GM21529 (cell line): ENCODE measurements around the gene SVOPL.
"Not testable (repeated sequence)": the region's sequence is repeated elsewhere in the genome, so short reads cannot be mapped to it uniquely, and the experiment has no call there.

Experiments
- ATAC-seq: cut with Tn5 transposase; IDR thresholded peaks from one replicate; pipeline ENCODE4 v1.9.1; 2021; ENCODE audit not compliant: unreplicated experiment

Gene SVOPL

DNA sequence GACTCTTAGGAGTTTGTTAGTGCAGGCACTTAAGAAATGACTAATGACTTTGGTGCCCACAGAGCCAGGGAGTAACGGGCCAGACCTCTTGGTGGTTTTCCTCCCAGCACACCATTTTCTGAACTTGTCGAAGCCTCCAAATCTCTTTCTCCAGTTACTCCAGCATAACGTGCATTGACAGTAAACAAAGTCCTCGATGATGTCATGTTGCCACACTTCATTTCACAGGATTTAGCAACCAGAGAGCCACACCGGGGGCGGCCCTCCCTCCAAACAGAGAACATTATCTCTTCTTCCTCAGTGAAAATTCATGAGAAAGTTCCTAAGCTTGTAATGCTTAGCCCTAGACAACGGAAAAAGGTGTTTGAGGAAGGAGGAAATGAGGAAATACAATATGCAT, 4.0 kb upstream of the SVOPL start:
- no peak for ATAC-seq

DNA sequence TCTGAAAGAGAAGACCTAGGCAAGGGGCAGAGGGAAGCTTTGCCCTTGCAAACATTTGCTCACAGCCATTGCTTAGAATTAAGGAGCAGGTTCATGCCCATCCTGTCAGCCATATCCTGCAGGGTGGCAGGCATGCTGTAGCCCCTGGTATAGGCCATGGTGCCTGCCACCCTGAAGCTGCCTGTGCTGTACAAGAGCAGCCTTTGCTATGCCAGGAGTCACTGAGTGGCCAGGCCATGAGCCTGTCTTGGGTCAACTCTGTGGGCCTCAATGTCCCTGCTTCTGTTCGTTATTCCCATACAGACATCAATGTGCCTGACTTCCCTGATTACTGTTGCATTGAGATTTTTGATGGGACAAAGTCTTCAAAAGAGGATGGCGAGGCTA, 368 bp upstream of the SVOPL start:
- no peak for ATAC-seq

DNA sequence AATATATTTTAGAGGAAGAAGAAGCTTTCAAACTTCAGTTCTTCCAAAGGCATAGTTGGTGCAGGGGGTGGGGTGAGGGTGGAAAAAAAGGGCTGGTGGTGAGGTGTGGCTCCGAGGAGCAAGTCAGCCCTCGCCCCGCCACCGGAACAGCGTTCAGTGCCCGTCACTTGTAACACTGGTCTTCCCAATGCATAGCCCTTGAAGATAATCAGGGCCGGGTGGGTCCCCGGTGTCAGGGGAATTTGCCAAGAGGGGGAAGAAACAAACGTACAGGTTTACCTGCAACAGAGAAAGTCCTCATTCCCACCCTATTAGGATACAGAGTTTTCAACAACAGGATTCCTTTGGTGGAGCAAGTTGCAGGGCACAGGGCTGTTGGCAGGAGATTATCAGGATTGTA, 1.5 kb downstream of the SVOPL start:
- ATAC-seq: no peak

DNA sequence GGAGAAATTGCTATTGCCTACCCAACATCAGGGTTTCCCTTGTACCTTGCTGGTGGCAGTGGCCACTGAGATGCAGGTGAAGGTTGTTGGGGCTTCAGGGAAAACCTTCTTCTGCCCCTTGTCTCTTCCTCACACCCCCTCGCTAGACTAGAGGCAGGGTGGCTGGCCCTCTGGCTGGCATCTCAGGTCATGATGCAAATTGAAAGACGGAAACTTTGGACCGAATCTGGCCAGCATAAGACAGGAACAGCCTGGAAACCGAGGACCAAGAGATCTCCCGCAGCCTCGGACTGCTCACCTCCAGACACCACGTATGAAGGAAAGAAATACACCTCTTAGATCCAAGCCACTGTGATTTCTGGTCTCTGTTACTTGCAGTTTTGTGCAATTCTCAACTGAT, 2.9 kb downstream of the SVOPL start:
- no peak for ATAC-seq

DNA sequence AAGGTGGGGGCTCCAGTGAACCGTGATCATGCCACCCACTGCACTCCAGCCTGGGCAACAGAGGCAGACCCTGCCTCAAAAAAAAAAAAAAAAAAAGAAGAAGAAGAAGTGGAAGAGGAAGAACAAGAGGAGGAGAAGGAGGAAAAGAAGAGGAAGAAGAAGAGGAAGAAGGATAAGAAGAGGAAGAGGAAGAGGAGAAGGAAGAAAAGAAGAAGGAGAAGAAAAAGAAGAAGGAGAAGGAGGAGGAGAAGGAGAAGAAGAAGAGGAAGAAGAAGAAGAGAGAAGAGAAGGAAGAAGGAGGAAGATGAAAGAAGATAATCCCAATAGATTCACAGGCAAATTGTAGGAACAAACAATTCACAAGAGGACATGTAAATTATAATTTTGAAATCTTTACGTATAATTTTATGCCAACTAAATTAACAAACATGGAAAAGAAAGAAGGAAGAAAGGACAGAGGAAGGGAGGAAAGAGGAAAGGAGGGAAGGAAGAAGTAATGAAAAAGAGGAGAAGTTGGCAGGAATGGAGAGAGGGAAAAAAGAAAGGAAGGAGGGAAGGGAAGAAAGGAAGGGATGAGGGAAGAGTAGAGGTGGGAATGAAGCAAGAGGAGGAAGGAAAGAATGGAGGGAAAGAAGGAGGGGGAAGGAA, 3.5 kb downstream of the SVOPL start:
- no peak for ATAC-seq

DNA sequence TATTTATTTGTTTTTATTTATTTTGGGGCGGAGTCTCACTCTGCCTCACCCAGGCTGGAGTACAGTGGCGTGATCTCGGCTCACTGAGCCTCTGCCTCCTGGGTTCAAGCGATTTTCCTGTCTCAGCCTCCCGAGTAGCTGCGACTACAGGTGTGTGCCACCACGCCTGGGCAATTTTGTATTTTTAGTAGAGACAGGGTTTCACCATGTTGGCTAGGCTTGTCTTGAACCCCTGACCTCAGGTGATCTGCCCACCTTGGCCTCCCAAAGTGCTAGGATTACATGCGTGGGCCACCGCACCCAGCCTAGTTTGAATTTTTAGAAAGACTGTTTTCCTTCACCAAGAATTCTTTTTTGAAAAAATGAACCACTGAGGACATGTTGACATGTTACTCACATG, 5.4 kb downstream of the SVOPL start:
- not testable (repeated sequence) for ATAC-seq

DNA sequence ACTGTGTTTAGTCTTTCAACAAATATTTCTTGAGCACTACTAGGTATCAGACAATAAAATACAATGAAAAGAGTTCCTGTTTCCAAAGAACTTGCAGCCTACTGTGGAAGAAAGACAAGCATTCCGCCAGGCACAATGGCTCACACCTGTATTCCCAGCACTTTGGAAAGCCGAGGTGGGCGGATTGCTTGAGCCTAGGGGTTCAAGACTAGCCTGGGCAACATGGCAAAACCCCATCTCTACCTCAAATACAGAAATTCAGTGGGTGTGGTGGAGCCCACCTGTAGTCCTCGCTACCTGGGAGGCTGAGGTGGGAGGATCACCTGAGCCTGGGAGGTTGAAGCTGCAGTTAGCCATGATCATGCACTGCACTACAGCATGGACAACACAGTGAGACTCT, 6.1 kb downstream of the SVOPL start:
- no peak for ATAC-seq

DNA sequence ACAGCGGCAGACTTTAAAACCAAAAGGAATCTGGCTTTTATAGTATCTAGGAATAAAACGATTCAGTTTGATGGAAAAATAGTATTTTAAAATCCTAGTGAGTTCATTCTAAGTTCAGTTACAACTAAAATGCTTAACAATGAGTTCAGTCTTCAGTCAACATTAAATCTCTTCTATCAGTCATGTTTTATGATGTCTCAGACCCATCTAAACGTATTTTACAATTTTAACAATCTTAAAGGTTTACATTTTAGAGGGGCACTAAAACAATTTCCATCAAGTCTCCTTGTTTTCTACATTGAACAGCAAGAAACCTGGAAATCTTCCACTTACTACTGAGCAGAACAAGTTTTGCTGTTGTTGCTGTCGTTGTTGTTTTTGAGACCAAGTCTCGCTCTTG, 10.0 kb downstream of the SVOPL start:
- no peak for ATAC-seq

DNA sequence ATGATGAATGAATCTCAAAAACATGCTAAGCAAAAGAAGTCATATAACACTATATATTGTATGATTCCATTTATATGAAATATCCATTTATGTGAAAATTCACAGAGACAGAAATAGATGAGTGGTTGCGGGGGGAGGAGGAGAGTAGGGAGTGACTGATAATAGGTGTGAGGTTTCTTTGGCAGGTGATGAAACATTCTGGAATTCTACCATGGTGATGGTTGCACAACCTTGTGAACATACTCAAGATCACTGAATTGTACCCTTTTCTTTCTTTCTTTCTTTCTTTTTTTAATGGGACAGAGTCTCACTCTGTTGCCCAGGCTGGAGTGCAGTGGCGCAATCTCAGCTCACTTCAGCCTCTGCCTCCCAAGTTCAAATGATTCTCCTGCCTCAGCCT, 10.7 kb downstream of the SVOPL start:
- ATAC-seq: no peak

DNA sequence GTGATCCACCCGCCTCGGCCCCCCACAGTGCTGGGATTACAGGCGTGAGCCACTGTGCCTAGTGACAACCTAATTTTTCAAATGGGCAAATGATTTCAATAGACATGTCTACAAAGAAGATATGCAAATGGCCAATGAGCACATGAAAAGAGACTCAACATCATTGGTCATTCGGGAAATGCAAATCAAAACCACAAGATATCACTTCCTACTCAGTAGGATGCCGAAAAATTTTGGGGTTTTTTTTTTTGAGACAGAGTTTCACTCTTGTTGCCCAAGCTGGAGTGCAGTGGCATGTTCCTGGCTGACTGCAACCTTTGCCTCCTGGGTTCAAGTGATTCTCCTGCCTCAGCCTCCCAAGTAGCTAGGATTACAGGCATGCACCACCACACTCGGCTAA, 13.1 kb downstream of the SVOPL start:
- ATAC-seq: not testable (repeated sequence)

DNA sequence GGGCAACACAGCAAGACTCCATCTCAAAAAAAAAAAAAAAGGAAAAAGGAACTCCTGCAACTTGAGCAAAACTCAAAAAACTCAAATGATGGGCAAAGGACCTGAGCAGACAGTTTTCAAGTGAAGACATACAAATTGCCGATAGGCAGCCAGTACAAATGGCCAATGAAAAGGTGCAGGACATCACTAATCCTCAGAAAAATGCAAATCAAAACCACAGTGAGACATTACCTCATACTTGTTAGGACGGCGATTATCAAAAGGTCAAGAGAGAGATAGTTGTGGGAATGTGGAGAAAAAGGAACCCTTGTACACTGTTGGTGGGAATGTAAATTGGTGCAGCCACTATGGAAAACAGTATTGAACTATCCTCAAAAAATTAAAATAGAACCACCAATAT, 16.8 kb downstream of the SVOPL start:
- ATAC-seq: no peak

DNA sequence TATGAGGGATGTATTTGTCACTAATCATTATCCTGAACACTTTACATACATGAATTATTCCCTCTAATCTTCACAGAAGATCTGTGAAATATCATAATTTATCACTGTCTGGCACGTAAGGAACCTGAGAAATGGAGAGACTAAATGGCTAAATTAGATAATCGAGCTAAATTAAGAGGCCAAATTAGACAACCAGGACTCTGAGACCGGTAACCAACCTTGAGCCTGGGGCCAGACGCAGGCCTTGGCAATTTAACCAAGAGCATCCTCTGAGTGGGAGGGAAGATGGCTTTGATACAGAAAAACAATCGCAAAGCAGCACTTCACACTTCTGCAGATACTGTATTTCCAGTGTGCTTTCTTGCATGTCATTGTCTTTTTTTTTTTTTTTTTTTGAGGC, 21.4 kb downstream of the SVOPL start:
- ATAC-seq: no peak

DNA sequence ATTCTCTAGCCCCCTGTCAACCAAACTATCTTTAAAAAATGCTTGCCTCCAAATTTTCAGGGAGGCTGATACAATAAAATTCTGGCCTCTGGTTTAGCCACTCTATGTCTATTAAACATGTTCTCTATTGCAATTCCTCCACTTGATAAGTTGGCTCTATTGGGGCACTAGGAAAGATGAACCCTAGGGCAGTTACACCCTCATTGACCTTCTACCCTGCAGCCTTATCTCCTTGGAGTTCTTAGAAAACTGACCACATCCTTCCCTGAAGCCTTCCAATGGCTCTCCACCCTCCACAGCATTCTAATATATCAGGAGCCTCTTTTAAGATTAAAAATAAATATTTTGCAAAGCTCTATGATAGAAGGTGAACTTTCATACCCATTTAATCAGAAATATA, 30.6 kb downstream of the SVOPL start:
- ATAC-seq: no peak

DNA sequence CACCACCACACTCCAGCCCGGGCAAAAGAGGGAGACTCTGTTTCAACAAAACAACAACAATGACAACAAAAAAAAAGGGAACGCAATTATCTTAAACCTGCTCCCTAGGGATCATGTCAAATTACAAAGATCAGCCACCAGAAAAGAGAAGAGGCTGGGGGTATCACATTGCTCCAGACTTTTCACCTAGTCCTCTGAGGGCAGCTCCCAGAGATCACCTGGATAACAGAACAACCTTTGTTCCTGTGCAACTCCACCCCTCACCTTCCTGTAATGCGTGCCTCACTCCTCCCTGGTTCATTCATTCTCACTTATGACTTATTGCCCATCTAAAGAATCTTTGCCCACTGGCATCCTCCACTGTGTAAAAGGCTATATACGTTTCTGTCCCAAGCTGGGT, 31.8 kb downstream of the SVOPL start:
- no peak for ATAC-seq

DNA sequence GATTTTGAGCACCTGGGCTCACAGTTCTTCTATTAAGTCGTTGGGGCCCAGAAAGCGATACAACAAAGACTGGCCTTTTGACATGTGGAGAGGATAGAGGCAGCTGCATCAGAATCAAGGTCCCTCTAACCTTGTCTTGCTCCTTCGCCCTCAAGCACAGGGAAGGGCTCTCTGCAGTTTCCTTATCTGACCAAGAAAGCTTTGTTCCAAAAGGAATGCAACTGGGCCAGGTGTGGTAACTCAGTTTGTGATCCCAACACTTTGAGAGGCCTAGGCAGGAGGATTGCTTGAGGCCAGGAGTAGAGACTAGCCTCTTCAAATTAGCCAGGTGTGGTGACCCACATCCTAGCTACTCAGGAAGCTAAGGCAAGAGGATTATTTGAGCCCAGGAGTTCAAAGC, 32.2 kb downstream of the SVOPL start:
- no peak for ATAC-seq

DNA sequence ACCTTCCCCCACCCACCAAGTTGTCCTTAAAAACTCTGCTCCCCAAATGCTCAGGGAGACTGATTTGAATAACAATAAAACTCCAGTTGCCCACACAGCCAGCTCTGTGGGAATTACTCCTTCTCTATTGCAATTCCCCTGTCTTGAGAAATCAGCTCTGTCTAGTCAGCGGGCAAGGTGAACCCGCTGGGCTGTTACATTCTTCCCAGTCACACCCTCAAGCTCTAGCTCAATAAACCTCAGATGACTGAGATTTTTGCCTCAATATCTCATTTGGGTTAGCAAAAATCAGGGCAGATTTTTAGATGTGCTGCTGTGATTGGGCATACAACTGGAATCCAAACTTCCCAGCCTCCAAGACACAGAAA, 32.9 kb downstream of the SVOPL start:
- no peak for ATAC-seq

DNA sequence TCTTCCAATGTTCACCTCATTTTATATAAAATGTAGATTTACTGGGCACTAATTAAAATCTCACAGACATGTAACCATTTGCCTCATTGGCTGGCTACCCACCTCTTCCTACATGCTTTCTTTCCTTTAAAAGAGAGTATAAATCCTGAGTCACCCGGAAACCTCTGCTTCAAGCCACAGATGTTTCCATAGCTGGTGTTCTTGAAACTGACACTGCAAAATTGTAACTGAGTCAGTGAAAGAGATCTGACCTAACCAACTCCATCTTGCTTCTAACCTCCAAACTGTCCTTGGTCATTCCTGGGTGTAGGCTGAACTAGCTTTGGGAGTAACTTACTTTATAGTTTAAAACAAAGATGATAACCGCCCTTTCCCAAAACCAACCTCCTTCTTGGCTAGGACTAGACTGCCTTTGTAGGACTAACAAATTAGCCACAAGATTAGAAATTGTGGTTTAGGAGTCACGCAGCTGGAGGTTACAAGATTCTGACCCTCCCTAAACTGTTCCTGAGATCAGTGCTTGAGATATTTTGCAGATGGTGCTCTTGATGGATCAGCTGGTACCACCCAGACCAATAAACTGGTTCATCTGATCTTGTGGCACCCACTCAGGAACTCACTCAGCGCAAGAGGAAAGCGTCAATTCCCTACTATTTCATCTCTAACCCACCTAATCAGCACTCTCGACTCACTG, 33.5 kb downstream of the SVOPL start:
- no peak for ATAC-seq

DNA sequence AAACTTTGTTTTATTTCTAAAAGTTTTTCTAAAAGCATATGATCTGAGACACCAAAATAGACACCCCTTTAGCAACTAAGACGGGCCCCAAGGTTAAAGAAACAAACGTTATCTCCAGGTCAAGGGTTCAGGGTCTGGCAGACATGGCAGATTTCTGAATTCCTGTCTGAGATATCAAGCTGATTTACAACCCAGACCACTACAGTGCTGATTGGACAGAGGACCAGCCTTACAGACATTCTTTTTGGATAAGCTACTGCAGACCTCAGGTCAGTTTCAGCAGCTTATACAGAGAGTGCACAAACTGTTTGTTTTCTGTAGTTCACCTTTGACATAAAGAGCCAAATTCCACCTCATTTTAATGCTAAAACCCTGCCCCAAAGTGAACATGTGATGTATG, 34.8 kb downstream of the SVOPL start:
- ATAC-seq: no peak

DNA sequence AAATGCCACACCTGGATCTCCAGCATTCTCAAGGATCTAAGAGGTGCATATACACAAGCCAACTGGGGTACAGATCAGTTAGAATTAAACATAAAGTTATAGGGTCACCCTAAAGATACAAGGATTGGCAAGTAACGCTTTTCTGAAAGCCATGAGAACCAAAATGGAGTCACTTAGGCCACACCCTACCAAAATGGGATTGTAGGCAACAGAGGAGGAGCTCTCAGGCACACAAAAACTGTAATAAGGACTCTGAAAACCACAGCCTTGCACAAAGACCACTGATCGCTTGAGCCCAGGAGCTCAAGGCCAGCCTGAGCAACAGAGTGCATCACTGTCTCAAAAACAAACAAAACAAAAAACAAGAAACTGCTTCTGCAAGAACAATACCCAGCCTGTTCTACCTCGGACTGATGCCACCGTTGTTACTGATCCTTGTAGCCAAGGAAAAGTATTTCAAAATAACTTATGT, 35.5 kb downstream of the SVOPL start:
- ATAC-seq: no peak

DNA sequence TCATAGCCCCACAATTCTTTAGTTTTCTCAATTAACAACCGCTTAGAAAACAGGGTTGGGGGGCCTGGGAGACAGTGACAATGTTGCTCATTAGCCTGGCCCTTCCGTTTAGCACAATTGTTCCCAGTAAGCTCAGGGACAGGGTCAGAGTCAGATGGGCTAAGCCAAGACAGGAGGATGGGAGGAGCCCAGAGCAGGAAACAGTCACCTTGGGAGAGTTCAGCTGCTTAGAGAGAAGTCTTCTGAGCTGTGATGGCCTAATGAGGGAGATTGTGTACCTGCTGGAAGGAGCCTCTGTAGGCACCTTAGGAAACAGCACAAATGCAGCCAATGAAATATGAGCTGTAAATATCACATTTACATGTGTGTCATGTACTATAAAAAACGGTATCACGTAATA, 35.9 kb downstream of the SVOPL start:
- no peak for ATAC-seq

DNA sequence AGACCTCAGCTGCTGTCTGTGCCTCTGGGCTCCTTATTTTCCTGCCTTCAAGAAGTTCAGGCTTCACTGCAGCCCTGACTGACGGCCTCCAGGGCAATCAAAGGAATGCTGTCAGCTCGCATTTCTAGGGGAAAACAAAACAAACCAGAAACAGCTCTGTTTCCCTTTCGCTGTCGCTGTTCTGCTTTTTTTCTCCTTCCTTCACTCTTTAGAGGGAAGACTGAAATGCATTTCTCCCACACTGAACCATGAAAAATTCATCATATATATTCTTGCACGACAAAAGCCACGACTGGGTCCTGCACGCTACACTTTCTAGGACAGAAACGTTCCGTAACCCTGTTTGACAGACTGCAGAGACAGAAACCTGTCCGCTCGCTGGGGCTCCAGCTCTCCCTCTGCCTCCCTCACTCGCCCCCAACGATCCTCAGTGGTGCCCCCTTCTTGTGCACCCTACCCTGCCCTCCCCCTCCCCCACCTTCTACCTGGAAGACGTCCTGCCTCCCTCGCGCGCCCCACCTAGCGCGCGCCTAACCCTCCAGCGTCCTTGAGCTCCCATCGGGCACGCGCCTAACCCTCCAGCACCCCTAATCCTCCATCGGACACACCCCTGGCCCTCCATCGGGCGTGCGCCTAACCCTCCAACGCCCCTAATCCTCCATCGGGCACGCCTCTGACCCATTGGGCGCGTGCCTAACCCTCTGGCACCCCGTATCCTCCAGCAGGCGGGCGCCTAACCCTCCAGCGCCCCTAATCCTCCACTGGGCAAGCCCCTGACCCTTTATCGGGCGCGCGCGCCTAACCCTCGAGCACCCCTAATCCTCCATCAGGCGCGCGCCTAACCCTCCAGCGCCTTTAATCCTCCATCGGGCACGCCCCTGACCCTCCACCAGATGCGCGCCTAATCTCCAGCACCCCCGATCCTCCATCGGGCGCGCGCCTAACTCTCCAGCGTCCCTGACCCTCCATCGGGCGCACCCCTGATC, 37.1 kb downstream of the SVOPL start:
- no peak for ATAC-seq

DNA sequence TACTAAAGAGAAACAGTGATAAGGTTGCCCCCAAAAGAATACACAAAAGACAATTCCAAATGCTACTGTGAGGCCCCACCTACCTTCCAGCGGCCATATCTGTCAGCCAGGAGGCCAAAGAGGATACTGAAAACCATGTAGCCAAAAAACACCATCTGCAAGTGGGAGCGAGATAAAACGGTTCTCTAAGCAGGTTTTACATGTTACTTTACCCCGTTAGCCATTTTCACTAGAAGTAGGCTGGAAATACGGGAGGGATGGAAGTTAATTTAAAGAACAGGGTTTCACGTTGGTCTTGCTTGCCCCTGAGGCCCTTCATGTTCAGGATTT, 38.2 kb downstream of the SVOPL start:
- ATAC-seq: no peak
